ENCODE data around the gene TTLL9.
A peak's percentile ranks its signal among the peaks of the same experiment; 100 is the strongest.
"Not testable (repeated sequence)": the region's sequence is repeated elsewhere in the genome, so short reads cannot be mapped to it uniquely, and the experiment has no call there.

Gene TTLL9

GRCh38 chr20:31869942-31870725, at the start of gene TTLL9, which contains the start of gene DUSP15:
TSS of gene TTLL9 (plus strand) at chr20:31870634. CDS start at chr20:31871127, 493 bp downstream.
TSS of gene DUSP15 (minus strand) at chr20:31870527. CDS start at chr20:31870337, 190 bp downstream.
- no peak for DNase-seq

GRCh38 chr20:31821427-31821826, 49.0 kb upstream of the TTLL9 start:
- DNase-seq: no peak

GRCh38 chr20:31822421-31823330, 47.8 kb upstream of the TTLL9 start:
- DNase-seq: peak; percentile 73

- DNase-seq: no peak
These were observed 46.9 kb upstream of the TTLL9 start for GRCh38 chr20:31823360-31824124.

- no peak for DNase-seq
These were observed 46.3 kb upstream of the TTLL9 start for GRCh38 chr20:31824125-31824485.

GRCh38 chr20:31824554-31825313, 45.7 kb upstream of the TTLL9 start:
- DNase-seq: no peak

- DNase-seq: no peak
These were observed 44.4 kb upstream of the TTLL9 start for GRCh38 chr20:31826074-31826473.

- no peak for DNase-seq
These were observed 43.4 kb upstream of the TTLL9 start for GRCh38 chr20:31827059-31827458.

GRCh38 chr20:31828016-31828415, 42.4 kb upstream of the TTLL9 start:
- DNase-seq: not testable (repeated sequence)

GRCh38 chr20:31829731-31830130, 40.7 kb upstream of the TTLL9 start:
- DNase-seq: no peak

GRCh38 chr20:31830406-31830981, 39.9 kb upstream of the TTLL9 start:
- no peak for DNase-seq

- no peak for DNase-seq
These were observed 39.2 kb upstream of the TTLL9 start for GRCh38 chr20:31831211-31831610.

GRCh38 chr20:31831771-31832306, 38.6 kb upstream of the TTLL9 start:
- no peak for DNase-seq

- DNase-seq: peak; percentile 53
These were observed 37.1 kb upstream of the TTLL9 start for GRCh38 chr20:31833130-31833930.

GRCh38 chr20:31833931-31834521, 36.4 kb upstream of the TTLL9 start:
- DNase-seq: no peak

GRCh38 chr20:31835554-31835953, 34.9 kb upstream of the TTLL9 start:
- no peak for DNase-seq

- DNase-seq: peak; percentile 24
These were observed 34.2 kb upstream of the TTLL9 start for GRCh38 chr20:31835977-31836852.

GRCh38 chr20:31836853-31837608, 33.4 kb upstream of the TTLL9 start:
- DNase-seq: no peak
